MCF 10A (cell line): ENCODE results near the gene CCDC85C. TPM values are rescaled to one million over a fixed set of nuclear protein-coding genes. Genes with fewer than 3 reads are reported as not detected.

Source experiments
- BruUV-seq: library from RNA; stranded (reverse); fragments of 400-500 nt; replicated peaks from 2 replicates; lab custom pipeline; 2021; lab: Mats Ljungman, UMichigan
- CTCF ChIA-PET: fragments of 300-600 bp; sonication (Branson Sonifier 250); formaldehyde crosslinking; extraction: SDS; loops from one replicate; lab custom pipeline; 2021; ENCODE audit warnings: antibody characterized with exemption, inconsistent platforms; lab: Yijun Ruan, JAX
- POLR2A ChIA-PET: fragments of 300-600, 350-650 bp; sonication (Branson Sonifier 250); formaldehyde crosslinking; extraction: SDS; loops from one replicate; lab custom pipeline; 2020; ENCODE audit warnings: antibody characterized with exemption, inconsistent platforms; lab: Yijun Ruan, JAX
- DNase-seq: peaks from one replicate; pipeline ENCODE4 v3.0.0-alpha.2; 2018; ENCODE audit not compliant: unreplicated experiment
- H3K27ac Mint-ChIP-seq: one replicate; pipeline ENCODE4 v1.8.0; 2022; ENCODE audit warnings: mild to moderate bottlenecking, low read depth, mixed read lengths; ENCODE audit not compliant: unreplicated experiment
- H3K27me3 Mint-ChIP-seq: one replicate; pipeline ENCODE4 v1.8.0; 2022; ENCODE audit warnings: mixed read lengths; ENCODE audit not compliant: insufficient read depth, unreplicated experiment
- H3K36me3 Mint-ChIP-seq: one replicate; pipeline ENCODE4 v1.8.0; 2022; ENCODE audit warnings: mild to moderate bottlenecking, moderate library complexity, mixed read lengths; ENCODE audit not compliant: insufficient read depth, unreplicated experiment
- H3K4me1 Mint-ChIP-seq: one replicate; pipeline ENCODE4 v1.8.0; 2022; ENCODE audit warnings: mixed read lengths; ENCODE audit not compliant: insufficient read depth, unreplicated experiment
- H3K4me3 Mint-ChIP-seq: one replicate; pipeline ENCODE4 v1.8.0; 2022; ENCODE audit warnings: mild to moderate bottlenecking, moderate library complexity, mixed read lengths; ENCODE audit not compliant: unreplicated experiment
- H3K9me3 Mint-ChIP-seq: one replicate; pipeline ENCODE4 v1.8.0; 2022; ENCODE audit warnings: mixed read lengths; ENCODE audit not compliant: unreplicated experiment
- CTCF ChIP-seq: fragments of 200-600 bp; IDR thresholded peaks from one replicate; pipeline ENCODE4 v1.8.0; 2022; ENCODE audit warnings: antibody characterized with exemption, mild to moderate bottlenecking; ENCODE audit not compliant: unreplicated experiment
- intact Hi-C: fragments of 100-400 bp; cut with micrococcal nuclease; formaldehyde crosslinking; loops from 2 replicates; pipeline ENCODE4 v1.14.1; 2022
- total RNA-seq: library from RNA; stranded (reverse); gene quantifications from 2 replicates; pipeline ENCODE4 v1.2.3, GENCODE V29; 2022

Gene CCDC85C
- total RNA-seq, 1 experiment from 2014 or later: 29.9 TPM

- ChIA-PET POLR2A (interaction anchor here (0.7 kb wide), 1 partner anchor 11 kb away, joined by 3 read pairs; no protein-coding TSS in a partner anchor), CTCF (interaction anchor here (0.6 kb wide), 1 partner anchor 155 kb away, joined by 3 read pairs; no protein-coding TSS in a partner anchor)
- Mint-ChIP-seq H3K4me1 (peaks cover 14% of the 10 kb centered on the region), H3K36me3 (no peaks in the 10 kb centered on the region), H3K27me3 (no peaks in the 10 kb centered on the region), H3K4me3 (no peak overlapping the region), H3K9me3 (no peaks in the 10 kb centered on the region), H3K27ac (no peak overlapping the region)
- no TSS peak for BruUV-seq
- intact Hi-C loops: no loop called here
- no peak for TF ChIP-seq CTCF
- DNase-seq: no peak
Measured at GRCh38 chr14:99649643-99650042, 45.6 kb upstream of the CCDC85C start.

- Mint-ChIP-seq H3K4me3 (no peak overlapping the region), H3K27me3 (no peaks in the 10 kb centered on the region), H3K9me3 (no peaks in the 10 kb centered on the region), H3K36me3 (no peaks in the 10 kb centered on the region), H3K4me1 (peaks cover 10% of the 10 kb centered on the region), H3K27ac (no peak overlapping the region)
- no TSS peak for BruUV-seq
- intact Hi-C loops: no loop called here
- POLR2A ChIA-PET: interaction anchor here (0.7 kb wide), 1 partner anchor 10 kb away, joined by 3 read pairs; no protein-coding TSS in a partner anchor
- DNase-seq: no peak
- TF ChIP-seq CTCF: no peak
- CTCF ChIA-PET: no interaction called here
Measured at GRCh38 chr14:99649219-99649618, 45.2 kb upstream of the CCDC85C start.

- Mint-ChIP-seq H3K9me3 (no peaks in the 10 kb centered on the region), H3K4me1 (peaks cover 8% of the 10 kb centered on the region), H3K4me3 (no peak overlapping the region), H3K36me3 (no peaks in the 10 kb centered on the region), H3K27ac (no peak overlapping the region), H3K27me3 (no peaks in the 10 kb centered on the region)
- BruUV-seq: no TSS peak
- CTCF ChIA-PET: interaction anchor here (1.6 kb wide), 1 partner anchor 20 kb away, joined by 5 read pairs; no protein-coding TSS in a partner anchor
- no peak for TF ChIP-seq CTCF
- POLR2A ChIA-PET: no interaction called here
- intact Hi-C loops: no loop called here
- DNase-seq: no peak
Measured at GRCh38 chr14:99648027-99648784, 44.2 kb upstream of the CCDC85C start.

- peaks cover 8% of the 10 kb centered on the region for H3K4me1 Mint-ChIP-seq
- no peak for TF ChIP-seq CTCF
- ChIA-PET CTCF (interaction anchor here (0.6 to 1.6 kb wide), 2 partner anchors 8 to 19 kb away, joined by 3 to 5 read pairs; no protein-coding TSS in a partner anchor), POLR2A (no interaction called here)
- no peaks in the 10 kb centered on the region for H3K9me3 Mint-ChIP-seq
- no peak overlapping the region for H3K4me3 Mint-ChIP-seq
- H3K36me3 Mint-ChIP-seq: no peaks in the 10 kb centered on the region
- DNase-seq: no peak
- no peak overlapping the region for H3K27ac Mint-ChIP-seq
- no peaks in the 10 kb centered on the region for H3K27me3 Mint-ChIP-seq
- intact Hi-C loops: no loop called here
- BruUV-seq: no TSS peak
Measured at GRCh38 chr14:99647411-99647810, 43.4 kb upstream of the CCDC85C start.
